ENCODE results near the gene ZFX.
A peak's percentile ranks its signal among the peaks of the same experiment; 100 is the strongest.
"Not testable (repeated sequence)": the region's sequence is repeated elsewhere in the genome, so short reads cannot be mapped to it uniquely, and the experiment has no call there.

The ZFX gene

DNA sequence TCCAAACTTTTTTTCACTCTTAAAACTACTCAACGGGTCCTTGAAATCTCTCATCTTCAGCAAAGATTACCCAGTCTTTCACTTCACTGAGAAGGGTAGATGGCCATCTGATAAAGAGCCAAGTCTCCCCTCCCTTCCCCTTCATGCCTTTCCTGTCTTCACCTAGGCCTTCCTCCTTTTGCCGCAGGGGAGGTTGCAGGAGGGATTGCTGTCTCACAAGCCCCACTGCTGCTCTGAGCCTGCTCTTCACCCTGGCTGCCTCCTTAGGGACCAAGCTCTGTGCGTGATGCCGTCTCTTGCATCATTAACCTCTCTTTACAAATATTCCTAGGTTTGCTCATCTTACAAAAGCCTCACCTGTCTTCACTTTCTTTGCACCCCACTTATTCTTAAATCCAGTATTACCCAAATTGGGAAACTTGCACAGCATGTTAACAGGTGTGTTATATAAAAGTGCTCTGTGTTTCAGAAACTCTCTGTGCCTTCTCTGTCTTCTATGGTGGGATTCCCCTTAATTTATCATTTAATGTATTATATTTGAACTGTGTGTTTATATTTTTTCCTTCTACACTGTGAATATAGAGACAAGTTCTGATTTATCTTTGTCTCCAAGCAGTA, 3.8 kb downstream of the ZFX start:
- no peak for DNase-seq

DNA sequence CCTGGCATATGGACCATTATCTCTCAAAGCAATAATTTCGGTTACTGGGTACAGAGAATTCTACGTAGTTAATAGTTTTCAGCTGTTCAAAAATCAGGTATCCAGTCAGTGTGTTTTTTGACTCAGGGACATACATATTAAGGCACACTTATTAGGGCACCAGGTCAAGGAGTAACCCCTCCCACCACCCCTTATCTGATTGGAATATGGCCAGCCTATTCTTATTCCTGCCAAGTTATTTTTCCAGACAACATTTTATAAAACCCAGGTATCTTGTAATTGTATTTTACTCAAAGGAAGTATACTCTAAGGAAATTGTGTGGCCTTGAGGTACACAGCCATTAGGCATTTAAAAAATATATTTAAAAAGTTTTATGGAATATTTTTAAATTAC, 4.3 kb downstream of the ZFX start:
- no peak for DNase-seq

DNA sequence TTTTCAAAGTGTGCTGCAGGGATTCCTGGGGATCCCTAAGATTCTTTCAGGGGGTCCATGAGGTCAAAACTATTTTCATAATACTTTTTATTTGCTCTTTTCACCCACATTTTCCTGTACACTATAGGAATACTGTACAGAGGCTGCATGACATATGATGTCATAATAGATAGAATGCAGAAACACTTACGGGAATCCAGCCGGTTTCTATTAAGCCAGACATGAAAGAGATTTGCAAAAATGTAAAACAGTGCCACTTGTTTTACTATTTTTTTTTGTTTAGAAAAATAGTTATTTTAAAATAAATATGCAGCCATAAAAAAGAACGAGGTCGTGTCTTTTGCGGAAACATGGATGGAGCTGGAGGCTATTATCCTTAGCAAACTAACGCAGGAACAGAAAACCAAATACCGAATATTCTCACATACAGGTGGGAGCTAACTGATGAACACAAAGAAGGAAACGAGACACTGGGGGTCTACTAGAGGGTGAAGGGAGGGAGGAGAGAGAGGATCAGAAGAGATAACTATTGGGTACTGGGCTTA, 5.0 kb downstream of the ZFX start:
- peak; percentile 5 for DNase-seq

DNA sequence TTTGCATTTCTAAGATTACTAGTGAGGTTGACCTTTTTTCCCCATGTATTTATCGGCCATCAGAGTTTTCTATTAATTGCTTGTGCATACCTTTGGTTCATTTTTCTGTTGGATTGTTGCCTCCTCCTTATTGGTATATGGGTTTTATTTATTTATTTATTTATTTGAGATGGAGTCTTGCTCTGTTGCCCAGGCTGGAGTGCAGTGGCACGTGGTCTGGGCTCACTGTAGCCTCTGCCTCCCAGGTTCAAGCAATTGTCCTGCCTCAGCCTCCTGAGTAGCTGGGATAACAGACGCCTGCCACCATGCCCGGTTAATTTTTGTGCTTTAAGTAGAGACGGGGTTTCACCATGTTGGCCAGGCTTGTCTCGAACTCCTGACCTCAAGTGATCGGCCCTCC, 6.2 kb downstream of the ZFX start:
- not testable (repeated sequence) for DNase-seq

DNA sequence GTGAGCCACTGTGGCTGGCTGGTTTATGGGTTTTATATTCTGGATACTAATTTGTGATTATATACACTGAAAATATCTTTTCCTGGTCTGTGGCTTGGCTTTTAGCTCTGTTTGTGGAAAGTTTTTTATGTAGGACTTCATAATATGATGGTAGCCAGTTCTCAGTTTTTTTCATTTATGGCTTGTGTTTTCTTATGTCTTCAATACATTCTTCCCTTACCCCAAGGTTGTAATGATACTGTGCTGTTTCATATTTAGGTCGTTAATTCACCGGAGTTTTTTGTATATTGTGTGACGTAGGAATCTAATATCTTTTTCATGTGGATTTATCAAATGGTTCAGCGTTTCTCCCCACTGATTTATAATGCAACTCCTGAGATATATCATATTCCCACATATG, 6.6 kb downstream of the ZFX start:
- DNase-seq, result no peak

GRCh38 chrX:24158881-24159280, 9.4 kb downstream of the ZFX start:
- DNase-seq, result no peak

GRCh38 chrX:24166078-24166477, 16.5 kb downstream of the ZFX start:
- DNase-seq, result no peak

DNA sequence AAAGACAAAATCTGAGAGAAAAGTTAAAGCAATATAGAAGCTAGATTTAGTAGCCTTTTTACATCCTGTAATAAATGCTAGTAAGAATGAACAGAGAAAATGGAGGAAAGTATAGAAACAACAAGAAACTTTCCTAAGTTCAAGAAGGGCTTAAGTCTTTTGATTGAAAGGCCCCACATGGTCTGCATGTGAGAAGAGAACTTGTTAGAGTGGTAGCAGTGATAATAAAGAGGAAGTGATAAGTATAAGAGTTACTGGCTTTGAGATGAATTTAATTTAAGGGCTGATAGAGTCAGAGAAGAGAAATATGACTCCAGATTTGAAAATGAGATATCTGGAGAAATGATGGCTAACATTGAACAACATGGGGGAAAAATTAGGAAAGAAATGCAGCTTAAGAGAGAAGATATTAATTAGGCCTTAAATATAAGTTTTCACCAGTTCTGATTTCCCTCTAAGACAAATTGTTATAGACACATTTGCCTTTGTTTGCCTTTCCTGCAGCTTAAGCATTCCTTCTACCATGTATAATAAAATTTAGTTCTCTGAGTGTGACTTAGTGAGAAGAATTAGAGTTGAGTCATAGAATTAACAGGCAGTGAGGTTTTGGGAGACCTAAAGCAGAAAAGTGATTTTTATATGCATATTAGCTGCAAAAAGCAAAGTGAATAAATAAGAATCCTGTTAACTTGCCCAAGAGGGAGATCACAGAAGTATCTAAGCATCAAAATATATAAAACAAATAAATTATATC, 18.4 kb downstream of the ZFX start:
- no peak for DNase-seq

DNA sequence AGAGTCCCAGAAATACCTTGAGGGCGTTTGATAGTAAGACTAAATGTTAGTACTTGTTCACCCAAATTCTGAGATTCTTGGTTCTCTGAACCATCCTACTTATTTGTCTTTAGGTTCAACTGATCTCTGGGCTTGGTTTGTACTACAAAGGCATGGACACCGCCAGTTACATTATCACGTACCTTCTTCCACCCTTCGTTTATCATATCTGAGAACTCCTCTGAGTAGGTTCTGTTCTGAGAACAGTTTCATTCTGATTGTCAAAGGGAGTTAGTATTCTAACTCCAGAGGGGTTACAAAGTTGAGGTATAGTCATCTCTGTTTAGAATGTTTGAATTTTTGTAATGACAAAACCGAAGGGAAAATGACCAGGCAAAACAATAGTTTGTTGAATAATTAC, 19.3 kb downstream of the ZFX start:
- no peak for DNase-seq

GRCh38 chrX:24169211-24169610, 19.7 kb downstream of the ZFX start:
- no peak for DNase-seq

DNA sequence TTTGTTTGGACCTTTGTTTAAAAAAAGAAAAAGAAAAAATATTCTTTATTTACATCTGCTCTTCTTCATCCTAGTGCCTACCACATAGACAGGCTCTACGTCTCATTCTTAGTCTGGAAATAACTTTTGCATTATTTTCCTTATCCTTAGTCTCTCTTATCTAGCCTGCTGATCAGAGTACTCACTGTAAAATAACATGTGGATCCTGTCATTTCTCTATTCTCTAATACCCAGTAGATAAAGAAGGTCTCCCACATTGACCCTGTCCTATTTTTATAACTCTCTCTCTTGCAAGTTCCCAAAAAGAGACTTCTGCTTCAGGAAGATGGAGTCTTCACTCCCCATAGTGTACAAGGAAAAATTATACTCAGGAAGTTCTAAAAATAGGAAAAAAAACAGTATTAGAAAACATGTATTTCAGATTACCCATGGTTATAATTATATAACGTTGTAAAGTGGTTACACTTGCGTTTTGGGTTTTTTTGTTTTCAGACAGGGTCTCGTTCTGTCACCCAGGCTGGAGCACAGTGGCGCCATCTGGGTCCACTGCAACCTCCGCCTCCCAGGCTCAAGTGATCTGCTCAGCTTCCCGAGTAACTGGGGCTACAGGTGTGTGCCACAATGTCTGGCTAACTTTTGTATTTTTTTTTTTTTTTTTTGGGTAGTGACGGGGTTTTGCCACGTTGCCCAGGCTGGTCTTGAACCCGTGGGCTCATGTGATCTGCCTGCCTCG, 23.8 kb downstream of the ZFX start:
- no peak for DNase-seq

- no peak for DNase-seq
These were observed 25.7 kb downstream of the ZFX start for GRCh38 chrX:24175276-24175675.

DNA sequence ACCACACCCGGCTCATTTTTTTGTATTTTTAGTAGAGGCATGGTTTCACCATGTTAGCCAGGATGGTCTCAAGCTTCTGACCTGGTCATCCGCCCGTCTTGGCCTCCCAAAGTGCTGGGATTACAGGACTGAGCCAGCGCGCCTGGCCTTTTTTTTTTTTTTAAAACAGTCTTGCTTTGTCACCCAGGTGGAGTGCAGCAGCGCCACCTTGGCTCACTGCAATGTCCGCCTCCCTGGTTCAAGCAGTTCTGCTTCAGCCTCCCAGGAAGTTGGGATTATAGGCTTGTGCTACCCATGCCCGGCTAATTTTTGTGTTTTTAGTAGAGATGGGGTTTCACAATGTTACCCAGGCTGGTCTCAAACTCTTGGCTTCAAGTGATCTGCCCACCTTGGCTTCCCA, 28.9 kb downstream of the ZFX start:
- DNase-seq, result no peak

GRCh38 chrX:24184018-24184417, 34.5 kb downstream of the ZFX start:
- no peak for DNase-seq

DNA sequence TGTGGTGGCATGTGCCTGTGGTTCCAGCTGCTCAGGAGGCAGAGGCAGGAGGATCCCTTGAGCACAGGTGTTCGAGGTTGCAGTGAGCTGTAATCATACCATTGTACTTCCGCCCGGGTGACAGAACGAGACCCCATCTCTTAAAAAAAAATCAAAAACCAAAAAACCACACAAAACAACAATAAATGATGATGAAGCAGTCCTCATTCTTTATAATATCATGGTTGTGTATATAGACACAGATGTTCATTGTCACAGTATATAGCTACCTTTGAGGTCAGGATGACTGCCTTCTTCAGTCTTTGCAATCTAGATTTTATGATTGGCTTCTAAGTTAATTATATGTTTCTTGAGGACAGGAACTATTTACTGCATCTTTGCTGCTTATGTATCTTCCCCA, 37.0 kb downstream of the ZFX start:
- no peak for DNase-seq

GRCh38 chrX:24186986-24187385, 37.5 kb downstream of the ZFX start:
- no peak for DNase-seq

DNA sequence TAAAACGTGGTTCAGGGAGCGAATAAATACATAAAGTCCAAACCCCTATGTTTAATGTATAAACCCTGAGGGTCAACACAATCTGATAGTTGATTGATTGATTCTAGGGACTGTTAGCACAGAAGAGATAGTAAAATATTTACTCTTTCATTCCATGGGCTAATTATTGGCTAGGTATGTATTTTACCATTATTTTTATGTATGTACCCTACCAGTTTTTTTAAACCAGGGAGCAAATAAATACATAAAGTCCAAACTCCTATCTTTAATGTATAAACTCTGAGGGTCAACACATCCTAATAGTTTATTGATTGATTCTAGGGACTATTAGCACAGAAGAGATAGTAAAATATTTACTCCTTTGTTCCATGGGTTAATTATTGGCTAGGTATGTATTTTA, 40.0 kb downstream of the ZFX start:
- DNase-seq, result no peak

DNA sequence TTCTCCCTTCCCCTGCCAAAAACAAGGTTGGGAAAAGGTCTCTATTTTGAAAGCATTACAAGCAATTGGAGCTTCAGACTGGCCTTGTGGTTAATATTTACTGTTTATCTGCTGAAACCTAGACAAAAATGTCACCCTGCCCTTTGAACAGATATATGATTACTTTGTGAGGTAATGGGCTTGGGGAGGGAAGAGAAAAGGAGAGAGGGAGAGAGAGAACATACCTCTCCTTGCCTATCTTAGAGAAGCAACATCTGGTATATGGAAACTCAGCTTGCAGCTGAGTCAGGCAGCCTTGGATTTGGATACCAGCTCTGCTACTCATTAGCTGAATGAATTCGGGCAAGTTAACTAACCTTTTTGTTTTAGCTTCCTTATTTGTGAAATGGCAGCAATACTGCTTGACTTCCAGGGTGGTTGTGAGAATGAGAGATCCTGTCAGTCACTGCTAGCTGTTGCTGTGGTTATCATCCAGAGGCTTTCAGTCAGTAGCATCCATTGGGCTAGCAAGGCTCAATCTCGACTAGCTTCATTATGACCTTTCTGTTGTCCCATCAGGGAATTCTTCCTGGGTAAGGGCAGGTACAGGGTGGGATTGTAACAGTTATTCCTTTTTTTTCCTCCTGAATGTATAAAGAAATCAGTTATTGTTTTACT, 41.1 kb downstream of the ZFX start:
- no peak for DNase-seq

DNA sequence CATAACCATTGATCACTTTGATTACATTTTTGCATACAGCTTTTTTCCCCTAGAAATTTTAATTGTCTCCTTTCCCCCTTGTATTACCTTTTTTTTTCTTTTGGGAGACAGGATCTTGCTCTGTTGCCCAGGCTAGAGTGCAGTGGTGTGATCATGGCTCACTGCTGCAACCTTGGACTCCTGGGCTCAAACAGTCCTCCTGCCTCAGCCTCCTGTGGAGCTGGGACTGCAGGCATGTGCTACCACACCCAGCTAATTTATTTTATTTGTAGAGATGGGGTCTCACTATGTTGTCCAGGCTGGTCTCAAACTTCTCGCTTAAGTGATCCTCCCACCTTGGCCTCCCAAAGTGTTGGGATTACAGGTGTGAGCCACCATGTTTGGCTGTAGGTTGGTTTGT, 47.0 kb downstream of the ZFX start:
- DNase-seq, result no peak

DNA sequence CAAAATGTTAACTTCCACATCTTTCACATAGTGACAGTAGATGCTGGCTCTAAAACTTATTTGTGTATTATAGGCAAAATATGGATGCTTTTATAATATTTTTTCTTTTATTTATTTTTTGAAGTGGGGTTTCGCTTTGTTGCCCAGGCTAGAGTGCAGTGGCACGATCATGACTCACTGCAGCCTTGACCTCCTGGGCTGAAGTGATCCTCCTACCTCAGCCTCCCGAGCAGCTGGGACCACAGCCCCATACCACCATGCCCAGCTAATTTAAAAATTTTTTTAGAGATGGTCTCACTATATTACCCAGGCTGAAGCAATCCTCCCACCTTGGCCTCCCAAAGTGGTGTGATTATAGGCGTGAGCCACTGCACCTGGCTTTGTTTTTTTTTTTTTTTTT, 48.6 kb downstream of the ZFX start:
- DNase-seq, result no peak

DNA sequence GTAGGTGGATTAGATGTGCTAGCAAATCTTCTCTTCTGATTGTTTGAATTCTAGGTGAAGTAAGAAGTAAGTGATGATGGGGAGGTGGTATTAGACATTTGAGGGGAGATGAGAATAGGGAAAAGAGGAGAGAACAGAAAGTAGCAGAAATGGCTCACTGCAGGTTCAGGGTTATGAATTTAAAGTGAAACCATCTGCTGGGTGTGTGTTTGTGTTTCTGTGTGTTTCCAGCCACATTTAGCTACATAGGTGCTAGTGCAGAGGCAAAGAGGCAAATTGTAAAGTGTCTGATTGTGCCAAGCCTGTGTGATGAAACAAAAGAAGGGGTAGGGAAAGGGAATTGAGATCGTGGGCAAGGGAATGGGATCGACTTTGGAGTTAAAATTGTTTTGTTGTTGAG, 50.6 kb downstream of the ZFX start:
- DNase-seq, result no peak

- no peak for DNase-seq
These were observed 51.7 kb downstream of the ZFX start for GRCh38 chrX:24201216-24201615.

DNA sequence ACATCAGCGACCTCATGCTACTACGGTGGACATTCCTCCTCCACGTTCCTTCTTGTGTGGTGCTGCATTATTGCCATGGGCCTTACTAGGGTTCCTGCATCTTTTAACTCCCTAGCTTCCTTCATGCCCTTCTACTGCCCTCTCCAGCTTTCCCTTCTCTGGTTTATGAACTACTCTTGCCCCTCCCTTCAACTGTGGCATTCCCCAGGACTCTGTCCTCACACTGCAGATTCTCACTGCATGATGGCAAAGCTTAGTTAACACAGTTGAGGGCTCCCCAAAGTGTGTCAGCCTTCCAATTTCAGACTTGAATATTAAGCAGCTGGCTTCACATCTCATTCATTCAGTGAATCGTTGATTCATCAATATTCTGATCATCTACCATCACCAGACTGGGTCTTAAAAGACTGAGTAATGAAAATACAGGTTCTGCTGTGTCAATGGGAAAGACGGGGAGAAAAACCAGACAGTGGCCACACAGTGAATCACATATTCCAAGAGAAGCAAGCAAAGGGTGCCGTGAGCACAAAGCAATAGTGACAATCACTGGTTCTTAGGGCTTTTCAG, 53.0 kb downstream of the ZFX start:
- DNase-seq, result no peak

Data from activated T-cell treated with anti-CD3 and anti-CD28 coated beads for 4 hours (primary cell).